ENCODE data around the gene RPTOR.
A peak's percentile ranks its signal among the peaks of the same experiment; 100 is the strongest.

RPTOR gene

GRCh38 chr17:80811181-80812105, 266.8 kb downstream of the RPTOR start:
- TF ChIP-seq GATA3 (IDR thresholded peaks at IDR 0.05; ENCODE audit: low read depth, low read length) (no peak), GATA2 (IDR thresholded peaks at IDR 0.05; ENCODE audit: low read depth, low read length) (no peak)

GRCh38 chr17:80812362-80813088, 267.9 kb downstream of the RPTOR start:
- TF ChIP-seq GATA3 (IDR thresholded peaks at IDR 0.05; ENCODE audit: low read depth, low read length) (no peak), GATA2 (IDR thresholded peaks at IDR 0.05; ENCODE audit: low read depth, low read length) (no peak)

- no peak for TF ChIP-seq GATA3 (IDR thresholded peaks at IDR 0.05; ENCODE audit: low read depth, low read length)
- TF ChIP-seq GATA2 (IDR thresholded peaks at IDR 0.05; ENCODE audit: low read depth, low read length), result no peak
These were observed 268.7 kb downstream of the RPTOR start for GRCh38 chr17:80813318-80813717.

- TF ChIP-seq GATA2 (IDR thresholded peaks at IDR 0.05; ENCODE audit: low read depth, low read length) (no peak), GATA3 (IDR thresholded peaks at IDR 0.05; ENCODE audit: low read depth, low read length) (no peak)
These were observed 269.9 kb downstream of the RPTOR start for GRCh38 chr17:80814491-80814890.

- TF ChIP-seq GATA3 (IDR thresholded peaks at IDR 0.05; ENCODE audit: low read depth, low read length) (no peak), GATA2 (IDR thresholded peaks at IDR 0.05; ENCODE audit: low read depth, low read length) (no peak)
These were observed 270.6 kb downstream of the RPTOR start for GRCh38 chr17:80815151-80815681.

GRCh38 chr17:80816241-80817103, 271.8 kb downstream of the RPTOR start:
- TF ChIP-seq GATA3 (IDR thresholded peaks at IDR 0.05; ENCODE audit: low read depth, low read length) (no peak), GATA2 (IDR thresholded peaks at IDR 0.05; ENCODE audit: low read depth, low read length) (no peak)

- no peak for TF ChIP-seq GATA2 (IDR thresholded peaks at IDR 0.05; ENCODE audit: low read depth, low read length)
- no peak for TF ChIP-seq GATA3 (IDR thresholded peaks at IDR 0.05; ENCODE audit: low read depth, low read length)
These were observed 272.7 kb downstream of the RPTOR start for GRCh38 chr17:80817321-80817845.

GRCh38 chr17:80817861-80818260, 273.2 kb downstream of the RPTOR start:
- TF ChIP-seq GATA3 (IDR thresholded peaks at IDR 0.05; ENCODE audit: low read depth, low read length) (no peak), GATA2 (IDR thresholded peaks at IDR 0.05; ENCODE audit: low read depth, low read length) (no peak)

- TF ChIP-seq GATA2 (IDR thresholded peaks at IDR 0.05; ENCODE audit: low read depth, low read length) (no peak), GATA3 (IDR thresholded peaks at IDR 0.05; ENCODE audit: low read depth, low read length) (no peak)
These were observed 274.2 kb downstream of the RPTOR start for GRCh38 chr17:80818871-80819270.

GRCh38 chr17:80819422-80820164, 275.0 kb downstream of the RPTOR start:
- TF ChIP-seq GATA3 (IDR thresholded peaks at IDR 0.05; ENCODE audit: low read depth, low read length), result no peak
- TF ChIP-seq GATA2 (IDR thresholded peaks at IDR 0.05; ENCODE audit: low read depth, low read length), result peak; percentile 38

GRCh38 chr17:80820331-80820730, 275.7 kb downstream of the RPTOR start:
- TF ChIP-seq GATA3 (IDR thresholded peaks at IDR 0.05; ENCODE audit: low read depth, low read length) (no peak), GATA2 (IDR thresholded peaks at IDR 0.05; ENCODE audit: low read depth, low read length) (no peak)

- TF ChIP-seq GATA3 (IDR thresholded peaks at IDR 0.05; ENCODE audit: low read depth, low read length) (no peak), GATA2 (IDR thresholded peaks at IDR 0.05; ENCODE audit: low read depth, low read length) (no peak)
These were observed 276.9 kb downstream of the RPTOR start for GRCh38 chr17:80821546-80821945.
